Measurements from ENCODE around the gene RNU6-9. TPM values are rescaled to one million over a fixed set of nuclear protein-coding genes. Genes with fewer than 3 reads are reported as not detected.

Gene RNU6-9
- total RNA-seq, 1 donor from 2014 or later, result not detected

GRCh38 chr19:900043-900301, 6.7 kb downstream of the RNU6-9 start:
- no peak overlapping the region for H3K9ac ChIP-seq
- H3K4me3 ChIP-seq, result no peak overlapping the region
- H4K20me1 ChIP-seq (ENCODE audit: low read depth), result peaks cover 67% of the 10 kb centered on the region
- H3K4me1 ChIP-seq, result peaks cover 10% of the 10 kb centered on the region
- H2AFZ ChIP-seq (replicated peaks), result no peak overlapping the region
- H3K4me2 ChIP-seq, result no peak overlapping the region
- Mint-ChIP-seq H3K36me3 (peaks cover 1% of the 10 kb centered on the region), H3K27ac (no peak overlapping the region), H3K9me3 (no peaks in the 10 kb centered on the region), H3K27me3 (ENCODE audit: insufficient read depth, low read depth) (peaks cover 2% of the 10 kb centered on the region), H3K4me1 (peaks cover 27% of the 10 kb centered on the region), H3K4me3 (no peak overlapping the region)
- TF ChIP-seq EZH2phosphoT487 (IDR thresholded peaks at IDR 0.05) (no peak), EZH2 (IDR thresholded peaks at IDR 0.05) (no peak), CTCF (IDR thresholded peaks at IDR 0.05) (no peak)
- H3K79me2 ChIP-seq (ENCODE audit: low read depth), result peaks cover 23% of the 10 kb centered on the region
- H3K36me3 ChIP-seq, result no peaks in the 10 kb centered on the region
- H3K27me3 ChIP-seq, result no peaks in the 10 kb centered on the region
- H3F3A ChIP-seq (ENCODE audit: low read depth), result peaks cover 28% of the 10 kb centered on the region
- no peak overlapping the region for H3K27ac ChIP-seq
- no peaks in the 10 kb centered on the region for H3K9me3 ChIP-seq (ENCODE audit: low read depth)
- DNase-seq (ENCODE audit: low spot score), result no peak

GRCh38 chr19:900302-901111, 7.2 kb downstream of the RNU6-9 start:
- Histone ChIP-seq H3K4me3 (no peak overlapping the region), H3K9me3 (ENCODE audit: low read depth) (no peaks in the 10 kb centered on the region), H3F3A (ENCODE audit: low read depth) (peaks cover 28% of the 10 kb centered on the region), H3K27ac (no peak overlapping the region), H3K9ac (no peak overlapping the region), H3K4me1 (peaks cover 10% of the 10 kb centered on the region), H3K79me2 (ENCODE audit: low read depth) (peaks cover 26% of the 10 kb centered on the region), H4K20me1 (ENCODE audit: low read depth) (peaks cover 70% of the 10 kb centered on the region), H3K4me2 (no peak overlapping the region), H2AFZ (replicated peaks) (no peak overlapping the region), H3K27me3 (no peaks in the 10 kb centered on the region), H3K36me3 (no peaks in the 10 kb centered on the region)
- no peak for DNase-seq (ENCODE audit: low spot score)
- H3K9me3 Mint-ChIP-seq, result no peaks in the 10 kb centered on the region
- H3K4me3 Mint-ChIP-seq, result no peak overlapping the region
- H3K27ac Mint-ChIP-seq, result no peak overlapping the region
- peaks cover 1% of the 10 kb centered on the region for H3K36me3 Mint-ChIP-seq
- H3K4me1 Mint-ChIP-seq, result peaks cover 27% of the 10 kb centered on the region
- H3K27me3 Mint-ChIP-seq (ENCODE audit: insufficient read depth, low read depth), result peaks cover 2% of the 10 kb centered on the region
- TF ChIP-seq EZH2phosphoT487 (IDR thresholded peaks at IDR 0.05) (no peak), EZH2 (IDR thresholded peaks at IDR 0.05) (no peak), CTCF (IDR thresholded peaks at IDR 0.05) (no peak)

GRCh38 chr19:901216-902092, 8.2 kb downstream of the RNU6-9 start:
- H3F3A ChIP-seq (ENCODE audit: low read depth), result peaks cover 28% of the 10 kb centered on the region
- no peak overlapping the region for H3K27ac Mint-ChIP-seq

More at GRCh38 chr19:901216-902092, 8.2 kb downstream of the RNU6-9 start:
- Histone ChIP-seq H3K9me3 (ENCODE audit: low read depth) (no peaks in the 10 kb centered on the region), H3K36me3 (no peaks in the 10 kb centered on the region), H3K4me2 (no peak overlapping the region), H3K4me3 (no peak overlapping the region), H4K20me1 (ENCODE audit: low read depth) (peaks cover 77% of the 10 kb centered on the region), H3K27me3 (no peaks in the 10 kb centered on the region), H3K9ac (no peak overlapping the region), H3K27ac (no peak overlapping the region), H2AFZ (replicated peaks) (no peak overlapping the region), H3K79me2 (ENCODE audit: low read depth) (peaks cover 29% of the 10 kb centered on the region), H3K4me1 (peaks cover 10% of the 10 kb centered on the region)
- peaks cover 1% of the 10 kb centered on the region for H3K36me3 Mint-ChIP-seq
- peaks cover 27% of the 10 kb centered on the region for H3K4me1 Mint-ChIP-seq
- no peak overlapping the region for H3K4me3 Mint-ChIP-seq
- no peaks in the 10 kb centered on the region for H3K9me3 Mint-ChIP-seq
- no peak for TF ChIP-seq CTCF (IDR thresholded peaks at IDR 0.05)
- TF ChIP-seq EZH2phosphoT487 (IDR thresholded peaks at IDR 0.05), result no peak
- TF ChIP-seq EZH2 (IDR thresholded peaks at IDR 0.05), result no peak
- H3K27me3 Mint-ChIP-seq (ENCODE audit: insufficient read depth, low read depth), result peaks cover 2% of the 10 kb centered on the region
- no peak for DNase-seq (ENCODE audit: low spot score)
